HG03571 (cell line): ENCODE measurements around the gene IFNL3.
"Not testable (repeated sequence)": the region's sequence is repeated elsewhere in the genome, so short reads cannot be mapped to it uniquely, and the experiment has no call there.

Experiments used
- ATAC-seq: cut with Tn5 transposase; IDR thresholded peaks from one replicate; pipeline ENCODE4 v1.9.1; 2021; ENCODE audit not compliant: unreplicated experiment

The IFNL3 gene

DNA sequence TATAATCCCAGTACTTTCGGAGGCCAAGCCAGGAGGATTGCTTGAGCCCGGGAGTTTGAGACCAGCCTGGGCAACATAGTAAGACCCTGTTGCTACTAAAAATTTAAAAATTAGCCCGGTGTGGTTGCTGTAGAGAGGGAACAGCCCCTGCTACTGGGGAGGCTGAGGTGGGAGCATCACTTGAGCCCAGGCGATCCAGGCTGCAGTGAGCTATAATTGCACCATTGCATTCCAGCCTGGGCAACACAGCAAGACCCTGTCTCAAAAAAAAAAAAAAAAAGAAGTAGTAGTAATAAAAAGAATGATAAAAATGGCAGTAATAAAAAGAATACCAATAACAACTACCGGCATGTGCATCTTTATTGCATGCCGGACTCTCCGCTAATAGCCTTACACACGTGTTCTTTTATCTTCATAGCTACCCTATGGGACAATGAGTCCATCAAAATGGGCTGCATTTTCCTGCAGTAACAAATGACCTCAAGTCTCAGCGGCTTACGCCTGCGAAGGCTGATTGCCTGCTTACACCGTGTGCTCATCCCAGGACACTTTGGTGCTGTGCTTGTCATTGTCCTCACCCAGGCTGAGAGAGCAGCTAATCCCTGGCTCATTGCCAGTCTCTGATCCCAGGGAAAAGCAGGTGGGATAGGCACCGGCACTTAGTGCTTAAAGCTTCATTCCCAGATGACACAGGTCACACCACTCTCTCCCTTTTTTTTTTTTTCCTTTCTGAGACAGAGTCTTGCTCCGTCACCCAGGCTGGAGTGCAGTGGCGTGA lies 26.4 kb downstream of the IFNL3 start:
- no peak for ATAC-seq

DNA sequence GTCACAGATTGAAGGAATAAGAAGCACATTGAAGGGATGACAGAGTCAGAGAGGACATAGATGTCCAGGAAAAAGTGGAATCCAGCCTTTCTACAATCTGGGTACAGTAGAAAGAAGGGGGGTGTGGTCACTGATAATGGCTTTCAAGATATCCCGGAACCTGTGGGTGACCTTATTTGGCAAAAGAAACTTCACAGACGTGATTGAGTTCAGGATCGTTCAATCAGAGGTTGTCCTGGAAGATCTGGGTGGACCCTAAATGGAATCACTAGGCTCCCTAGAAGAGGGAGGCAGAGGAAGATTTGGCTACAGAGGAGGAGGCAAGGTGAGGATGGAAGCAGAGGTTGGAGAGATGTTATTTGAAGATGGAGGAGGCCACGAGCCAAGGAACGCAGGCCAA lies 27.7 kb downstream of the IFNL3 start:
- no peak for ATAC-seq

DNA sequence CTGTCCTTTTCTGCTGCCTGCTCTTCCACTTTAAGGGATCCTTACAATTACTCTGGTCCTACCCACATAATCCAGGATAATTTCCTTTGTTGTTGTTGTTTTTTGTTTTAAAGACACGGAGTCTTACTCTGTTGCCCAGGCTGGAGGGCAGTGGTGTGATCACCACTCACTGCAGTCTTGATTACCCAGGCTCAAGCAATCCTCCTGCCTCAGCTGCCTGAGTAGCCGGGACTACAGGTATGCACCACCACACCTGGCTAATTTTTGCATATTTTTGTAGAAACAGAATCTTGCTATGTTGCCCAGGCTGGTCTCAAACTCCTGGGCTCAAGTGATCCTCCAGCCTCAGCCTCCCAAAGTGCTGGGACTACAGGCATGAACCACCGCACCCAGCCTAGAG lies 29.5 kb downstream of the IFNL3 start:
- ATAC-seq = not testable (repeated sequence)

DNA sequence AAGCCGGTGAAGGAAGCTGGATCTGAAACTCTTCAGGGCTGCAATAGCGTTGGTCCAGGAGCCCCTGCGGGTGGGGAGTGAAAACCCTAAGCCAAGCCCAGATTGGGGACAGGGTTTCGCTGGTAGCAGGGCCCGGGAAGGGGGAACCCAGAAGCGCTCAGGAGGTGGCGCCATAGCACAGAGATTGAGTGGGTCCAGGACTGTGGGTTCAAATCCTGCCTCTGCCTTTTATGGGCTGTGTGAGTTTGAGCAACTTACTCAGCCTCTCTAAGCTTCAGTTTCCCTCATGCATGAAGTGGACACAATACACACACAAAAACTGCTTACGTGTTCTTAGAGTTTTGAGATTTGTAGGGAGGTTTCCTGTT lies 32.4 kb downstream of the IFNL3 start:
- ATAC-seq = no peak

DNA sequence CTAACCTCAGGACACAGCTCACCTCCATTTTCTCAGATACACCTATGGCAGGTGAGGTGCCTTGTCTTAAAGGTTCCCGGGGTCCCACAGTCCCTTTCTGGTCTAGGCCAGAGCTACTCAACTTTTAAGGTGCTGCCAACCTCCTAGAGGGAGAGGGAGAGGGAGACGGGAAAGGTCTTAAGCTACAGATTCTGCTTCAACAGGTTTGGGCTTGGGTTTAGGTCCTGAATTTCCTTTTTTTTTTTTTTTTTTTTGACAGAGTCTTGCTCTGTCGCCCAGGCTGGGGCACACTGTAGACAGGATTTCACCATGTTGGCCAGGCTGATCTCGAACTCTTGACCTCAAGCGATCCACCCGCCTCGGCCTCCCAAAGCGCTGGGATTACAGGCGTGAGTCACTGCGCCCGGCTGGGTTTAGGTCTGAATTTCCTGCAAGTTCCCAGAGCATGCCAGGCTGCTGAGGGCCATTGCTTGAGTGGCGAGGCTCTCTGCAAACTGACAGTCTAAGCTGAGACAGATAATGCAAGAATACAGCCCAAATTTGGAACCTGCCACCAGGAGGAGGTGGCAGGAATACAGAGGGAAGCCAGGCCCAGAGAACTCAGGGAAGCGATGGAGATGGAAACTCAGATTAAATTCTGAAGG lies 33.0 kb downstream of the IFNL3 start:
- ATAC-seq = no peak

DNA sequence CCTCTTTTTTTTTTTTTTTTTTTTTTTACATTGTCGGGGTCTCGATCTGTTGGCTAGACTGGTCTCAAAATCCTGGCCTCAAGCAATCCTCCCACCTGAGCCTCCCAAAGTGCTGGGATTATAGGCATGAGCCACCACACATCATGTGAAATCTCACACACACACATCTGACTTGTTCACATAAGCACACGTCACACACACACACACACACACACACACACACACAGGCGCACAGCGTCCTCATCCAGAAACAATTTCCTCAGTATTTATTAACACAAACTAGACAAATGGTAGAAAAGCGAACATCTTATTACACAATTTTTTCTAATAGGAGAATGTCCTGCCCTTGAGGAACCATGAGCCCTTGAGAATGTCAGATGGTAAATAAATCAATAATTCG lies 35.6 kb downstream of the IFNL3 start:
- ATAC-seq = no peak

DNA sequence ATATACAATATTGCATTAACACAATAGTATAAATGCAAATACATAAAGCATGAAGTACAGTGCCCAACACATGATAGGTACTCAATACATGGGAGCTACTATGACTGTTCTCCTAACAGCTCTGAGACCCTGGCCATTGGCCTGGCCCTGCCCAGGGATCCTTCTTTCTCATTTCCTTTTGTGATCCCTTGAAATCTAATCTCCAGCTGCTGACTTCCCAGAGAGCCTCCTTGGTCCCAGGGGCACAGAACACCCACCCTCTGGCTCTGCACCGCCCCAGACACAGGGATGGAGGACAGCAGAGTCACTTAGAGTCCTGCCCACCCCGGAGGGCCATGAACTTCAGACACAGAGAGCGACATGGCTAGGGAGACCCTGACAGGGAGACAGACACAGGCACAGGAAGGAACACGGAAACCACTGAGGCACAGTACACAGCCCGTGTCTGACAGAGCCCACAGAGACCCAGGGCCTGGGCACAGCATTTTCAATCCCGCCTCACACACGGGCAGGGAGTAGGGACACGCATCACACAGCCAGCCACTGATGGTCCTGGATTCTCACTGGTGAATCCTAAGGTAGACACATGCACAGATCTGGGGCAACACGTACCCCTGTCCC lies 36.5 kb downstream of the IFNL3 start:
- no peak for ATAC-seq

DNA sequence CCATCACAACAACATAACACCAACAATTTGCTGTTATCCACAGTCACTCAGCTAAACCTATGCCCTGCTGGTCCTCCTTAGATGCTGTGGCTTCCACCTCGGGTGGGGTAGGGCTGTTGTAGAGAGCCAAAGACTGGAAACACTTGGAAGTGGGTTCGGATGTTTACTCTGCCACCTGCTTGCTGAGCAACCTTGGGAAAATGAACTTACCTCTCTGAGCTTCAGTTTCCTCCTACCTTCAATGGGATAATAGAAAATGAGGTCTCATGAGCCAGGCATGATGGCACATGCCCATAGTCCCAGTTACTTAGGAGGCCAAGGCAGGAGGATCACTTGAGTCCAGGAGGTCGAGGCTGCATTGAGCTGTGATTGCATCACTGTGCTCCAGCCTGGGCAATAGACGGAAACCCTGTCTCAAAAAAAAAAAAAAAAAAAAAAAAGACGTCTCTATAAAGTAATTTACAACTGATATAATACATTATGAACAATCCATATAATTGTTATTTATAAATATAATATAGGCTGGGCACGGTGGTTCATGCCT lies 37.4 kb downstream of the IFNL3 start:
- ATAC-seq = no peak

DNA sequence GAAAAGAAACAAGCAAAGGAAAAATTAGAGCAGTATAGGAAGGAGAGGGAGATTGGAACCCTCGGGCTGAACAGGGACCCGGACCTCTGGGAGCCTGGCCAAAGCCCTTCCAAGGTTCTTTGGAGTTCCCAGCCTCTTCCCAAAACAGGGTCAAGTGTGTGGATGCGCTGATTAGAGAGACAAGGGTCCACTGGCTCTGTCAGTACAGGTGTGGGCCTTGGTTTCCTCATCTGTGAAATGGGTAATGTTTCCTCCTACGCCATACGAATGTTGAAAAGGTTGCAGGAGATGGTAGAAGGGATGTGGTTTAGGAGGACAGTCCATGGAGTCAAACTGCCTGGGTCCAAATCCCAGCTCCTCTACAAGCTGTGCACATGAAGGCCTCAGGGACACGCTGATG lies 38.7 kb downstream of the IFNL3 start:
- no peak for ATAC-seq

DNA sequence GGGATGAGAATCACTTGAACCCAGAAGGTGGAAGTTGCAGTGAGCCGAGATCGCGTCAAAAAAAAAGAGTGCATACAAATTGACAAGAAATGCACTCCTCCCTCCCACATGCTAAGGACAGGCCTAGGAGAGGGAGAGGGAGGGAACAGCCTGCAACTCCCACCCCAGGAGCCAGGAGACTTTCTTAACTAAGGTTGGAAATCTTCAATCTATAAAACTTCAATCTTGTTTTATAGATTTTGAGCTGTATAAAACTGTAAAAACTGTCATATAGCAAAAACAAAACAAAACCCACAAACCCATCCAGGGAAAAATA lies 39.4 kb downstream of the IFNL3 start:
- no peak for ATAC-seq

DNA sequence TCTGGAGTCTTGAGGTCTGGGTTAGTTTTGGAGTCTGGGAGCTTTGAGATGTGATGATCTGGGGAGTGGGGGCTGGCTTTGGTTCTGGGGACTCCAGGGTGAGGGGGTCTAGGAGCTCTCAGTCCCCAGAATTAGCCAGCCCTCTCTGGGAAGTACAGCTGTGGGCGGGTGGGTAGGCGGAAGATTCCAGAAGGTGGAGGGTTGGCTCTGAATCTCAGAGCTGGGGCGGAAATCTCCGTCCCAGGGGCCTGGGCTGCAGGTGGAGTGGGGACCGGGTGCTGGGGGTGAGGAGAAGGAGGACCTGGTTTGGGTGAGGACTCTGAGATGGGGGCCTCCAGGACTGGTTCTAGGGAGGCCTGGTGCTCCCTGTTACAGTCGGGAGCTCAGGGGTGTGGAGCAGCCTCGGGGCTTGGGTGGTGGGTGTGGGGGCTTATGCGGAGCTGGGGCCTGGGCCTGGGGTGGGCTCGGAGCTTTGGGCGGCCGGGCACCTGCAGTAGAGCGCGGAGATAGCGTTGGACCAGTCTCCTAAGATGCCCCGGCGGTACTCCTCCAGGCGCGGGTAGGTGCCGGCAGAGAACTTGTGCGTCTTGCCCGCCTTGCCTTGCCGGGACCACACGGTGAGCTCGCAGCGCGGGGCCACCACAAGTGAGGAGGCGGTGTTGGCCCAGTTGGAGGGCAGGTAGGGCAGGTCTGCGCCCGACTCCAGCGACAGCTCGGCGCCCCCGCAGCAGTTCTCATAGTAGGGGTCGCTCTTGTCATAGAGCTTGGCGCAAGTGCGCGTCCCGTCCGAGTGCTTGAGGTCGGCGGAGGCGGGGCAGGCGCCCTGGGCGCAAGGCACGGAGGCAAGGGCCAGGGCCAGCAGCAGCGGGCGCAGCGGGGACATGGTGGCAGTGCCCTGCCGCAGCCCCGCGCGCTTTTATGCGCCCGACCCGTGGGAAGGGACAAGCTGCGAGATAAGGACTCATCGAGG lies 41.1 kb downstream of the IFNL3 start, which contains the start of gene SYCN:
Gene SYCN, minus strand, starts transcription at position 892 of the 970 bp plus-strand sequence. Its CDS starts 9 bp downstream, at position 883.
- ATAC-seq = no peak

DNA sequence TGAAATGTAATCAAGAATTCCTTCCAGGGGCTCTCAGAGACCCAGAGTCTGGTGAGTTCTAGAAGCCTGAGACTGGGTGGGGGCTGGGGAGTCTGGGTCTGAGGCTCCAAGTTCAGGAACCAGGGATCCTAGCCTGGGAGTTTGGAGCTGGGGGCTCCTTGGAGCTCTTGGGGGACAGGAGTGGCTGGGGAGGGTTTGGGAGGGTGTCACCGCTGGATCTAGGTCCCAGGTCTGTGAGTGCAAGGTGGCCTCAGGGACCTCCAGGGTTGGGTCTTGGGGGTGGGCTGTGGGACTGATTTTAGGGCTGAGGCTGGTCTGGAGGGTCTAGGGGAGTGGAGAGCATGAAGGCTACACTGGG lies 41.8 kb downstream of the IFNL3 start:
- no peak for ATAC-seq

DNA sequence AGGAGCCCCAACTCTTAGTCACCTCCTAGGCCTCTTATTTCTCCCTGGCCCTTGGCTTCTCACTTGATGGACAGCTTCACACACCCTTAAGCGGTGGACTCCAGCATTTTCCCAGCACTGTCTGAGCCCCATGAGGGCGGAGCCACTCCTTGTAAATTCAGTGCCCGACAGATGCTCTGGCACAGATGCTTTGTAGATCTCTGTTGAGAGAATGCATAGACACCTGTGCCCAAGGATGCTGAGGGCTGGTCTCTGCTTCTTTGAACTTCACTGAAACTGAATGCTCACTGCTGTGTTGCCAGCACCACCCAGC lies 44.0 kb downstream of the IFNL3 start:
- no peak for ATAC-seq

DNA sequence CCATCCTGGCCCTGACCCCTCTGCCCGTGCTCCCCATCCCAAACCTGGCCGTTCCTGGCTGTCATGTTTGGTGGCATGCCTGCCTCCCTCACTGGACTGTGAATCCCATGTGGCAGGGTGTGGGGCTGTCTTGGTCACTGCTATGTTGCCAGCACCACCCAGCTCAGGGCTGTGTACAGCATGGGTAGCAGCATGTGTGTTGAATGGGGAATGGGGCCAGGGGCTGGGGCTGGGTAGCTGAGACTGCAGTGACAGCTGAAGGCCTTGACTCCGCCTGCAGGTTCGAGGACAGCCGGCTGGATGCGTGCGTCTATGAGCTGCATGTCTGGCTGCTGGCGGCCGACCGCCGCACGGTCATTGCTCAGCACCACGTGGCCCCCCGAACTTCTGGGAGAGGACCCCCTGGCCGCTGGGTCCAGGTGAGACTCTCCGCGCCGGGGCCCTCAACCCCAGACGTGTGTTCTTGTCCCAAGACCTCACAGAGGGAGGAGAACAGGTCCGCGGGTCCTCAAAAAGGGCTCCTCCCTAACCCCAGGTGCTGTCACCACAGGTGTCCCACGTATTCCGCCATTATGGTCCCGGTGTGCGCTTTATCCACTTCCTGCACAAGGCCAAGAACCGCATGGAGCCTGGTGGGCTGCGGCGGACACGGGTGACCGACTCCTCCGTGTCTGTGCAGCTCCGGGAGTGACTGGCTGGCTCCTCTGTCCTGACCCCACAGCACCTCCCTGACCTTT lies 44.6 kb downstream of the IFNL3 start:
- no peak for ATAC-seq

DNA sequence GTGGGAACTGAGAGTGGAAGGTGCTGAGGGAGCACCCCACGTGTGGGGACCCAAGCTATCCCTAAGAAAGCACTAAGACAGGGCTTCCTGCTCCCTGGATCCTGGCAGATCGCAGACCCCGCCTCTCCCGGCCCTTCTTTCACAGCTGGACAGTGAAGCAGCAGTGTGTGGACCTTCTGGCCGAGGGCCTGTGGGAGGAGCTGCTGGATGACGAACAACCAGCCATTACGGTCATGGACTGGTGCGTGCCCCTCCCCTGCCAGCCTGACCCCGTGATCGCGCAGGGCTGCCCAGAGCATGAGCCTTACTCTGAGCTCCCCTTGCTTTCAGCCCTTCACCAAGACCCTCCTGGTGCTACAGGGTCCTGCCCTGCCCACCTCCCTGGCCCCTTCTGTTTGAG lies 45.8 kb downstream of the IFNL3 start:
- ATAC-seq = no peak

DNA sequence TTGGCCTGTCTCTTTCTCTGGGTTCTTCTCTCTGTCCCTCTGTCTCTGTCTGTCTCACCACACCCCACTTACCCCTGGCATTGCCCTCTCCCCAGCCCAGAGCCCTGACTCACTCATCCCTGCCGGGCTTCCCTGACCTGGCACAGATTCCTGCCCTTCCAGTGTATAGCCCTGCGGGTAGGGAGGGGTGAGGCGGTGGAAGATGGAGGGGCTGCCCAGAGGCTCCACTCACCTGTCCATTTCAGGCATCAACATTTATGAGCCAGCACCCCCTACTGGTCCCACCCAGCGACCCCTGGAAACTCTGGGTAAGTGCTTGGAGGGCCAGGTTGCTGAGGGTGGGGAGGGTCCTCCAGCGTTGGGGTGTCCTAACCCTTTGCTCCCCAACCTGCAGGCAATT lies 47.0 kb downstream of the IFNL3 start:
- ATAC-seq = no peak

DNA sequence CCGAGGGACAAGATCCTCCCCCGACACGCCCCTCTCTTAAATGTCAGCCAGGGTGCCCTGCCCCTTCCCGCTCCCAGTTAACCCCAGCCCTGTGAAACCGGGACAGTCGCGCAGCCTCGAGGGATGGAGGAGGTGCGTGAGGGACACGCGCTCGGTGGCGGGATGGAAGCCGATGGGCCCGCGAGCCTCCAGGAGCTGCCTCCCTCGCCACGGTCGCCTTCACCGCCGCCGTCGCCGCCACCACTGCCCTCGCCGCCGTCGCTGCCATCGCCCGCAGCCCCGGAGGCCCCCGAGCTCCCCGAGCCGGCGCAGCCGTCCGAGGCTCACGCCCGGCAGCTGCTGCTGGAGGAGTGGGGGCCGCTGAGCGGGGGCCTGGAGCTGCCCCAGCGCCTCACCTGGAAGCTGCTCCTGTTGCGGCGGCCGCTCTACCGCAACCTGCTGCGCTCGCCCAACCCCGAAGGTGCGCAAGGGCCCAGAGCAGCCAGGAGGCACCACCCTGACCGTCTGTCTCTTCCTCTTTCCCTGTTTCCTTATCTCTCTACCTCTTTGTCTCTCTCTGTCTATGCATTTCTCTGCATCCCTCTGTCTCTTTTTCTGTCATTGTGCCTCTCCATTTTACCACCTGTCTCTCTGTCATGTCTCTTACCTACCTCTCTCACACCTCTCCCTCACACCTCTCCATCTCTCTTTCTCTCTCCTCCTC lies 47.8 kb downstream of the IFNL3 start, which contains the start of gene NCCRP1:
Gene NCCRP1, plus strand, starts transcription at position 105 of the 703 bp plus-strand sequence. Its CDS starts 19 bp downstream, at position 124.
- no peak for ATAC-seq

DNA sequence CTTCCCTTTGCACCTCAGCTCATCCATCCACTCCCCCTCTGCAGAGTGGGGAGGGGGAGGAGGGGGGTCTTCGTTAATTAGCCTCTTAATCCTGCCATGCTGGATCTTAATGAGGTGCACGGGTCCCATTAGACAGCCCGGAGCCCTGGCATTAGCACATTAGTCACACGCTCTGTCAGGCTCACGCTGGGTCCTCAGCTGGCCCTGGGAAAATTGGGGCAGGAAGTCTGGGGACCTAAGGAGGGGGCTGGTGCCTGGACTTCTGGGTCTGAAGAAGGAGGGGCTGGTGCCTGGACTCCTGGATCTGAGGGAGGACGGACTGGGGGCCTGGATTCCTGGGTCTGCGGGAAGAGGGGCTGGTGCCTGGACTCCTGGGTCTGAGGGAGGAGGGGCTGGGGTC lies 48.5 kb downstream of the IFNL3 start:
- ATAC-seq = no peak

DNA sequence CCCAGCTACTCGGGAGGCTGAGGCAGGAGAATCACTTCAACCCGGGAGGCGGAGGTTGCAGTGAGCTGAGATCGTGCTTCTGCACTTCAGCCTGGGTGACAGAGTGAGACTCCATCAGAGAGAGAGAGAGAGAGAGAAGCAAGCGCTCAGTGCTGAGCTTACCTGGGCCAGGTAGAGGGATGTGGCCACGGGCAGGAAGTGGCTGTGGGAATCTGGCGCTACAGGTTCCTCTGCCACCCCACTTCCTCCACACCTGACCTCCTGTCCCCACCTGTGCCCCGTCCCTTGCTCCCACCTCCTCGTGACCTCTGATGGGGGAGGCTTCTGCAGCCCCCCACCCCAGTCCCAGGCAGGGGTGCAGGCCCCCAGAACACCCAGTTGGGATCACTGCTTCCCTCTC lies 49.1 kb downstream of the IFNL3 start:
- ATAC-seq = no peak
